ENCODE results near the gene DNAAF5. TPM values are rescaled to one million over a fixed set of nuclear protein-coding genes. Genes with fewer than 3 reads are reported as not detected.

DNAAF5 gene
- total RNA-seq, 2 experiments from 2014 or later, result 36.4 to 36.8 TPM

- H3K36me3 Mint-ChIP-seq (ENCODE audit: low read depth), result peaks cover 41% of the 10 kb centered on the region
- ChIA-PET POLR2A (no interaction called here), CTCF (interaction anchor here (1.3 to 2.5 kb wide), 3 partner anchors 14 to 88 kb away, joined by 3 to 6 read pairs (median 6); partner anchors contain the start of gene SUN1)
- H3K4me1 Mint-ChIP-seq (ENCODE audit: low read depth), result no peaks in the 10 kb centered on the region
- no peaks in the 10 kb centered on the region for H3K27me3 Mint-ChIP-seq
- H3K9me3 Mint-ChIP-seq, result peaks cover 4% of the 10 kb centered on the region
- no peak for ATAC-seq
- no peak for TF ChIP-seq CTCF (IDR thresholded peaks at IDR 0.05)
- no peak overlapping the region for H3K27ac Mint-ChIP-seq
- intact Hi-C loops (cut with micrococcal nuclease), result no loop called here
- DNase-seq, result no peak
- no peak overlapping the region for H3K4me3 Mint-ChIP-seq
Measured at GRCh38 chr7:784971-785370, 58.5 kb downstream of the DNAAF5 start.

GRCh38 chr7:785416-785815, 58.9 kb downstream of the DNAAF5 start:
- ATAC-seq (no peak), DNase-seq (no peak)
- no peak overlapping the region for H3K27ac Mint-ChIP-seq
- H3K27me3 Mint-ChIP-seq, result no peaks in the 10 kb centered on the region
- no peak for TF ChIP-seq CTCF (IDR thresholded peaks at IDR 0.05)
- H3K4me1 Mint-ChIP-seq (ENCODE audit: low read depth), result no peaks in the 10 kb centered on the region
- peaks cover 41% of the 10 kb centered on the region for H3K36me3 Mint-ChIP-seq (ENCODE audit: low read depth)
- ChIA-PET POLR2A (no interaction called here), CTCF (interaction anchor here (1.3 to 5.7 kb wide), 4 partner anchors 14 to 90 kb away, joined by 3 to 65 read pairs (median 8); partner anchors contain the start of genes GET4 and SUN1)
- intact Hi-C loops (cut with micrococcal nuclease), result no loop called here
- H3K9me3 Mint-ChIP-seq, result peaks cover 4% of the 10 kb centered on the region
- no peak overlapping the region for H3K4me3 Mint-ChIP-seq

- ATAC-seq, result peak; percentile 99
- Mint-ChIP-seq H3K4me1 (ENCODE audit: low read depth) (no peaks in the 10 kb centered on the region), H3K9me3 (peaks cover 4% of the 10 kb centered on the region), H3K27ac (no peak overlapping the region), H3K27me3 (no peaks in the 10 kb centered on the region), H3K36me3 (ENCODE audit: low read depth) (peaks cover 35% of the 10 kb centered on the region), H3K4me3 (no peak overlapping the region)
- DNase-seq, result peak; percentile 77
- peak; percentile 83 for TF ChIP-seq CTCF (IDR thresholded peaks at IDR 0.05)
- intact Hi-C loops (cut with micrococcal nuclease), result loop anchor here (1.0 kb wide), 1 partner anchor 87 kb away; no protein-coding TSS in a partner anchor
- POLR2A ChIA-PET, result no interaction called here
- CTCF ChIA-PET, result interaction anchor here (0.6 to 5.7 kb wide), 8 partner anchors 11 to 89 kb away, joined by 3 to 65 read pairs (median 4); partner anchors contain the start of genes GET4 and SUN1
Measured at GRCh38 chr7:786472-787255, 60.2 kb downstream of the DNAAF5 start.

GRCh38 chr7:787332-788240, 61.1 kb downstream of the DNAAF5 start:
- DNase-seq (no peak), ATAC-seq (no peak)
- H3K27ac Mint-ChIP-seq, result no peak overlapping the region
- H3K36me3 Mint-ChIP-seq (ENCODE audit: low read depth), result peaks cover 30% of the 10 kb centered on the region
- intact Hi-C loops (cut with micrococcal nuclease), result no loop called here
- ChIA-PET POLR2A (interaction anchor here (1.4 kb wide), 1 partner anchor 88 kb away, joined by 4 read pairs; no protein-coding TSS in a partner anchor), CTCF (interaction anchor here (0.8 to 5.7 kb wide), 4 partner anchors 45 to 466 kb away, joined by 3 to 65 read pairs (median 4); partner anchors contain the start of gene SUN1)
- H3K4me3 Mint-ChIP-seq, result no peak overlapping the region
- peaks cover 4% of the 10 kb centered on the region for H3K9me3 Mint-ChIP-seq
- no peaks in the 10 kb centered on the region for H3K4me1 Mint-ChIP-seq (ENCODE audit: low read depth)
- no peak for TF ChIP-seq CTCF (IDR thresholded peaks at IDR 0.05)
- H3K27me3 Mint-ChIP-seq, result no peaks in the 10 kb centered on the region

Data from activated CD8-positive, alpha-beta T cell treated with anti-CD3 and anti-CD28 coated beads for 36 hours (primary cell).